Islet of Langerhans (tissue), 1 donor: ENCODE results near the gene RECQL.
"Not testable (repeated sequence)": the region's sequence is repeated elsewhere in the genome, so short reads cannot be mapped to it uniquely, and the experiment has no call there.

ENCODE experiments used
- FAIRE-seq: peaks from one replicate; lab custom pipeline; 2011; peaks lifted over from hg19 to GRCh38; lab: Jason Lieb, UNC

RECQL gene

GRCh38 chr12:21419009-21419699 lies 82.3 kb downstream of the RECQL start:
- FAIRE-seq = not testable (repeated sequence)
